Lower leg skin (tissue), 4 donors: ENCODE results near the gene ARHGAP19. TPM values are rescaled to one million over a fixed set of nuclear protein-coding genes. Genes with fewer than 3 reads are reported as not detected.

Experiments used
- DNase-seq, 2 donors: peaks; one replicate each; pipeline ENCODE4 v3.0.0-alpha.2; 2019; ENCODE audit warnings: low spot score in 2 of 2
- H3K4me3 ChIP-seq: fragments of 200-600 bp; sonication (generic); 2 replicates; pipeline ENCODE4 v1.5.1; 2017; ENCODE audit warnings: mild to moderate bottlenecking, low read depth; ENCODE audit not compliant: poor library complexity, severe bottlenecking
- CTCF ChIP-seq, 3 donors: fragments of 450-650 bp; IDR thresholded peaks; one replicate each; pipeline ENCODE4 v1.5.1; 2016; ENCODE audit warnings: antibody characterized with exemption in 3 of 3, mild to moderate bottlenecking in 3 of 3, moderate library complexity in 2 of 3
- POLR2A ChIP-seq, 2 donors: fragments of 450-650 bp; IDR thresholded peaks; one replicate each; pipeline ENCODE4 v1.6.1; 2016 to 2017; ENCODE audit warnings: antibody characterized with exemption in 2 of 2, mild to moderate bottlenecking in 1 of 2, moderate library complexity in 1 of 2
- WGBS, 2 donors: methylation state at CpG; one replicate each; pipeline ENCODE4 v1.1.5; 2018; 5-methylcytosine and 5-hydroxymethylcytosine counted together
- intact Hi-C: fragments of 100-400 bp; cut with DNase I; formaldehyde crosslinking; loops from one replicate; pipeline ENCODE4 v1.15.0; 2023; ENCODE audit warnings: low total_unique reads
- total RNA-seq, 4 donors: library from RNA; depleted of rRNA; stranded (reverse); fragments of >200 nt; gene quantifications; one replicate each; pipeline ENCODE4 v1.1.0, GENCODE V29; 2016

The ARHGAP19 gene
- total RNA-seq, 4 donors from 2014 or later: 7.7 to 8.5 (median 8.2) TPM

GRCh38 chr10:97238855-97239254, 53.6 kb downstream of the ARHGAP19 start:
- TF ChIP-seq CTCF (IDR thresholded peaks at IDR 0.05) (no peak), POLR2A (IDR thresholded peaks at IDR 0.05) (no peak)
- DNase-seq: no peak
- H3K4me3 ChIP-seq: no peak overlapping the region
- WGBS, 2 donors: 95 to 96% methylated on average over 5 of the region's 5 CpGs
- intact Hi-C loops: no loop called here

GRCh38 chr10:97235353-97235752, 57.1 kb downstream of the ARHGAP19 start:
- 95 to 98% methylated on average over 4 of the region's 4 CpGs for WGBS, 2 donors
- TF ChIP-seq CTCF (IDR thresholded peaks at IDR 0.05) (no peak), POLR2A (IDR thresholded peaks at IDR 0.05) (no peak)
- H3K4me3 ChIP-seq: no peak overlapping the region
- intact Hi-C loops: no loop called here
- no peak for DNase-seq

GRCh38 chr10:97234400-97234799, 58.0 kb downstream of the ARHGAP19 start:
- intact Hi-C loops: no loop called here
- 58 to 63% methylated on average over 1 of the region's 1 CpG for WGBS, 2 donors

GRCh38 chr10:97230146-97230545, 62.3 kb downstream of the ARHGAP19 start:
- DNase-seq: no peak
- H3K4me3 ChIP-seq: no peak overlapping the region
- intact Hi-C loops: no loop called here
- TF ChIP-seq CTCF (IDR thresholded peaks at IDR 0.05) (no peak), POLR2A (IDR thresholded peaks at IDR 0.05) (no peak)
- 95 to 98% methylated on average over 1 of the region's 1 CpG for WGBS, 2 donors

More at GRCh38 chr10:97234400-97234799, 58.0 kb downstream of the ARHGAP19 start:
- no peak for DNase-seq
- no peak overlapping the region for H3K4me3 ChIP-seq
- TF ChIP-seq CTCF (IDR thresholded peaks at IDR 0.05) (no peak), POLR2A (IDR thresholded peaks at IDR 0.05) (no peak)

- DNase-seq: no peak
- TF ChIP-seq CTCF (IDR thresholded peaks at IDR 0.05) (no peak), POLR2A (IDR thresholded peaks at IDR 0.05) (no peak)
- 95 to 97% methylated on average over 1 of the region's 1 CpG for WGBS, 2 donors
- H3K4me3 ChIP-seq: no peak overlapping the region
- intact Hi-C loops: no loop called here
Measured at GRCh38 chr10:97229322-97230015, 63.0 kb downstream of the ARHGAP19 start.

GRCh38 chr10:97228775-97229157, 63.7 kb downstream of the ARHGAP19 start:
- no peak for DNase-seq
- 97 to 100% methylated on average over 1 of the region's 1 CpG for WGBS, 2 donors
- TF ChIP-seq CTCF (IDR thresholded peaks at IDR 0.05): no peak

More at GRCh38 chr10:97228775-97229157, 63.7 kb downstream of the ARHGAP19 start:
- intact Hi-C loops: no loop called here
- no peak overlapping the region for H3K4me3 ChIP-seq
